H9 (cell line): Measurements from ENCODE around the gene TSC22D3. TPM values are rescaled to one million over a fixed set of nuclear protein-coding genes. Genes with fewer than 3 reads are reported as not detected.
A peak's percentile ranks its signal among the peaks of the same experiment; 100 is the strongest.

Experiments used
- DNase-seq: peaks from one replicate; pipeline ENCODE4 v3.0.0-alpha.2; 2017
- H2AFZ ChIP-seq: one replicate; pipeline ENCODE4 v1.6.1; 2013; ENCODE audit warnings: mild to moderate bottlenecking, low read length, control low read depth, moderate library complexity
- H2AK5ac ChIP-seq: 2 replicates; pipeline ENCODE4 v1.6.1; 2013; ENCODE audit warnings: low read length, control low read depth, mixed read lengths; ENCODE audit not compliant: insufficient read length
- H2BK120ac ChIP-seq: one replicate; pipeline ENCODE4 v1.6.1; 2013; ENCODE audit warnings: low read depth, mild to moderate bottlenecking, low read length, control low read depth, inconsistent platforms; ENCODE audit not compliant: poor library complexity, severe bottlenecking
- H2BK12ac ChIP-seq: 2 replicates; pipeline ENCODE4 v1.6.1; 2013; ENCODE audit warnings: low read length, control low read depth, mixed read lengths, low read depth; ENCODE audit not compliant: insufficient read length
- H2BK15ac ChIP-seq: 2 replicates; pipeline ENCODE4 v1.6.1; 2013; ENCODE audit warnings: low read depth, low read length, control low read depth
- H2BK20ac ChIP-seq: one replicate; pipeline ENCODE4 v1.6.1; 2013; ENCODE audit warnings: low read depth, mild to moderate bottlenecking, low read length, control low read depth, inconsistent platforms; ENCODE audit not compliant: poor library complexity, severe bottlenecking
- H2BK5ac ChIP-seq: 2 replicates; pipeline ENCODE4 v1.6.1; 2013; ENCODE audit warnings: low read length, control low read depth, mixed read lengths; ENCODE audit not compliant: insufficient read length
- H3K14ac ChIP-seq: 2 replicates; pipeline ENCODE4 v1.6.1; 2013; ENCODE audit warnings: low read length, control low read depth; ENCODE audit not compliant: insufficient read depth
- H3K18ac ChIP-seq: 2 replicates; pipeline ENCODE4 v1.6.1; 2013; ENCODE audit warnings: low read depth, mild to moderate bottlenecking, mixed read lengths, low read length, control low read depth; ENCODE audit not compliant: insufficient read length
- H3K23ac ChIP-seq: 2 replicates; pipeline ENCODE4 v1.6.1; 2013; ENCODE audit warnings: low read length, control low read depth, mixed read lengths, low read depth; ENCODE audit not compliant: insufficient read length
- H3K23me2 ChIP-seq: 2 replicates; pipeline ENCODE4 v1.6.1; 2013; ENCODE audit warnings: low read depth, mild to moderate bottlenecking, mixed read lengths, low read length, control low read depth; ENCODE audit not compliant: insufficient read length, poor library complexity, severe bottlenecking
- H3K27ac ChIP-seq: 2 replicates; pipeline ENCODE4 v1.5.1; 2013; ENCODE audit warnings: low read length, control low read depth, mixed read lengths, low read depth; ENCODE audit not compliant: insufficient read length
- H3K27me3 ChIP-seq: 2 replicates; pipeline ENCODE4 v1.6.1; 2013; ENCODE audit warnings: low read length, control low read depth, inconsistent platforms; ENCODE audit not compliant: insufficient read depth
- H3K4ac ChIP-seq: 2 replicates; pipeline ENCODE4 v1.6.1; 2013; ENCODE audit warnings: low read depth, mild to moderate bottlenecking, control low read depth, inconsistent platforms, low read length, moderate library complexity
- H3K4me1 ChIP-seq: 2 replicates; pipeline ENCODE4 v1.6.1; 2013; ENCODE audit warnings: low read length, control low read depth, inconsistent platforms; ENCODE audit not compliant: insufficient read depth
- H3K4me2 ChIP-seq: 2 replicates; pipeline ENCODE4 v1.6.1; 2013; ENCODE audit warnings: low read length, control low read depth, mixed read lengths; ENCODE audit not compliant: insufficient read length, insufficient read depth
- H3K56ac ChIP-seq: 2 replicates; pipeline ENCODE4 v1.6.1; 2013; ENCODE audit warnings: low read depth, mild to moderate bottlenecking, mixed read lengths, low read length, control low read depth; ENCODE audit not compliant: insufficient read length
- H3K79me1 ChIP-seq: 2 replicates; pipeline ENCODE4 v1.6.1; 2013; ENCODE audit warnings: low read depth, mild to moderate bottlenecking, moderate library complexity, low read length, control low read depth, inconsistent platforms; ENCODE audit not compliant: insufficient read depth, poor library complexity, severe bottlenecking
- H3K79me2 ChIP-seq: 2 replicates; pipeline ENCODE4 v1.6.1; 2013; ENCODE audit warnings: low read length, control low read depth, inconsistent platforms; ENCODE audit not compliant: insufficient read depth
- H3K9ac ChIP-seq: 2 replicates; pipeline ENCODE4 v1.6.1; 2013; ENCODE audit warnings: low read length, control low read depth, mixed read lengths; ENCODE audit not compliant: insufficient read length; ENCODE audit errors: extremely low read depth
- H3K9me3 ChIP-seq: one replicate; pipeline ENCODE4 v1.6.1; 2013; ENCODE audit warnings: low read depth, low read length, inconsistent platforms; ENCODE audit not compliant: control insufficient read depth
- H3T11ph ChIP-seq: one replicate; pipeline ENCODE4 v1.6.1; 2013; ENCODE audit warnings: mild to moderate bottlenecking, low read length, control low read depth, inconsistent platforms
- H4K20me1 ChIP-seq: one replicate; pipeline ENCODE4 v1.6.1; 2013; ENCODE audit not compliant: control insufficient read depth, insufficient read length, insufficient read depth
- H4K5ac ChIP-seq: 2 replicates; pipeline ENCODE4 v1.6.1; 2013; ENCODE audit warnings: low read depth, mild to moderate bottlenecking, mixed read lengths, low read length, control low read depth; ENCODE audit not compliant: insufficient read length
- H4K8ac ChIP-seq: replicated peaks from 2 replicates; pipeline ENCODE4 v1.6.1; 2013; ENCODE audit warnings: low read length, control low read depth, mixed read lengths, low read depth; ENCODE audit not compliant: insufficient read length
- H4K91ac ChIP-seq: 2 replicates; pipeline ENCODE4 v1.6.1; 2013; ENCODE audit warnings: low read depth, mild to moderate bottlenecking, moderate library complexity, mixed read lengths, low read length, control low read depth; ENCODE audit not compliant: insufficient read length
- H3K27ac Mint-ChIP-seq, 3 experiments: 2 replicates in 2 of 3; 3 replicates in 1 of 3; pipeline ENCODE4 v1.8.0; 2020 to 2021; ENCODE audit warnings: mixed read lengths in 3 of 3, mild to moderate bottlenecking in 1 of 3, moderate library complexity in 1 of 3
- H3K27me3 Mint-ChIP-seq: 2 replicates; pipeline ENCODE4 v1.8.0; 2021; ENCODE audit warnings: low read depth, mild to moderate bottlenecking, moderate library complexity, mixed read lengths
- H3K36me3 Mint-ChIP-seq, 3 experiments: 2 replicates in 2 of 3; 3 replicates in 1 of 3; pipeline ENCODE4 v1.8.0; 2020 to 2021; ENCODE audit warnings: low read depth in 3 of 3, mixed read lengths in 3 of 3; ENCODE audit not compliant: insufficient read depth in 1 of 3
- H3K4me1 Mint-ChIP-seq, 2 experiments: 2 replicates each; pipeline ENCODE4 v1.8.0; 2020; ENCODE audit warnings: mixed read lengths in 2 of 2
- H3K4me3 Mint-ChIP-seq, 2 experiments: 2 replicates in 1 of 2; 3 replicates in 1 of 2; pipeline ENCODE4 v1.8.0; 2020 to 2021; ENCODE audit warnings: mild to moderate bottlenecking in 2 of 2, mixed read lengths in 2 of 2, moderate library complexity in 1 of 2
- H3K9me3 Mint-ChIP-seq, 2 experiments: 2 replicates in 1 of 2; 3 replicates in 1 of 2; pipeline ENCODE4 v1.8.0; 2020; ENCODE audit warnings: mild to moderate bottlenecking in 2 of 2, mixed read lengths in 2 of 2, moderate library complexity in 1 of 2
- WGBS: extraction: QIAGEN DNeasy Blood & Tissue Kit; methylation state at CpG from one replicate; pipeline ENCODE4 v1.1.7; 2013; ENCODE audit warnings: missing lambda C conversion rate, low lambda C conversion rate, mixed read lengths; ENCODE audit not compliant: insufficient read length; ENCODE audit errors: extremely low coverage; 5-methylcytosine and 5-hydroxymethylcytosine counted together
- total RNA-seq: library from RNA; stranded (reverse); gene quantifications from 2 replicates; pipeline ENCODE4 v1.2.1, GENCODE V29; 2021
- TF ChIP-seq, protein P1 (sequence below): fragments of 200-600 bp; sonication (generic); conservative IDR thresholded peaks from 3 replicates; pipeline ENCODE4 v1.8.0; 2021; ENCODE audit warnings: antibody characterized with exemption, mild to moderate bottlenecking

The TSC22D3 gene
- total RNA-seq, 1 experiment from 2014 or later, result 10.5 TPM

- Histone ChIP-seq H3K18ac (peak overlapping the region; percentile 28), H3K9me3 (no peaks in the 10 kb centered on the region), H3K14ac (peak overlapping the region; percentile 81), H3K23ac (peak overlapping the region; percentile 76), H3K56ac (no peak overlapping the region), H4K20me1 (no peaks in the 10 kb centered on the region), H3K4me1 (peaks cover 12% of the 10 kb centered on the region; the same call in 1 of the 2 replicates), H4K91ac (peak overlapping the region; percentile 1), H2BK5ac (no peak overlapping the region), H2BK15ac (no peak overlapping the region; the same call in 1 of the 2 replicates), H4K8ac (no peak overlapping the region), H3K27ac (no peak overlapping the region), H2BK120ac (no peak overlapping the region), H3K79me1 (no peaks in the 10 kb centered on the region), H3K4me2 (peak overlapping the region; percentile 78), H2AFZ (no peak overlapping the region), H3K79me2 (no peaks in the 10 kb centered on the region), H2AK5ac (no peak overlapping the region), H2BK20ac (no peak overlapping the region), H4K5ac (no peak overlapping the region), H3K23me2 (peaks cover 6% of the 10 kb centered on the region), H3K9ac (peak overlapping the region; percentile 71), H3T11ph (no peak overlapping the region), H3K27me3 (no peaks in the 10 kb centered on the region), H3K4ac (no peak overlapping the region), H2BK12ac (no peak overlapping the region)
- no CpG with 5 or more reads among the region's 15 CpGs for WGBS
- H3K4me3 Mint-ChIP-seq, result peak overlapping the region; percentile 75 to 83
- H3K9me3 Mint-ChIP-seq, result peaks cover 0 to 42% of the 10 kb centered on the region in 2 experiments; a peak in 2 of 5 replicates
- H3K36me3 Mint-ChIP-seq, result peaks cover 0 to 19% (median 10%) of the 10 kb centered on the region in 3 experiments; a peak in 5 of 7 replicates
- TF ChIP-seq, protein P1, sequence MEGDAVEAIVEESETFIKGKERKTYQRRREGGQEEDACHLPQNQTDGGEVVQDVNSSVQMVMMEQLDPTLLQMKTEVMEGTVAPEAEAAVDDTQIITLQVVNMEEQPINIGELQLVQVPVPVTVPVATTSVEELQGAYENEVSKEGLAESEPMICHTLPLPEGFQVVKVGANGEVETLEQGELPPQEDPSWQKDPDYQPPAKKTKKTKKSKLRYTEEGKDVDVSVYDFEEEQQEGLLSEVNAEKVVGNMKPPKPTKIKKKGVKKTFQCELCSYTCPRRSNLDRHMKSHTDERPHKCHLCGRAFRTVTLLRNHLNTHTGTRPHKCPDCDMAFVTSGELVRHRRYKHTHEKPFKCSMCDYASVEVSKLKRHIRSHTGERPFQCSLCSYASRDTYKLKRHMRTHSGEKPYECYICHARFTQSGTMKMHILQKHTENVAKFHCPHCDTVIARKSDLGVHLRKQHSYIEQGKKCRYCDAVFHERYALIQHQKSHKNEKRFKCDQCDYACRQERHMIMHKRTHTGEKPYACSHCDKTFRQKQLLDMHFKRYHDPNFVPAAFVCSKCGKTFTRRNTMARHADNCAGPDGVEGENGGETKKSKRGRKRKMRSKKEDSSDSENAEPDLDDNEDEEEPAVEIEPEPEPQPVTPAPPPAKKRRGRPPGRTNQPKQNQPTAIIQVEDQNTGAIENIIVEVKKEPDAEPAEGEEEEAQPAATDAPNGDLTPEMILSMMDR, result no peak
- peaks cover 5% of the 10 kb centered on the region for H3K27me3 Mint-ChIP-seq
- H3K4me1 Mint-ChIP-seq, result peaks cover 20 to 37% of the 10 kb centered on the region in 2 experiments
- H3K27ac Mint-ChIP-seq, result peak overlapping the region in 2 of 3 experiments; percentile 72 to 91; a peak in 3 of 7 replicates
- no peak for DNase-seq
Measured at GRCh38 chrX:107715331-107716117, 60.1 kb downstream of the TSC22D3 start.
